ENCODE measurements around the gene SMIM14.

Gene SMIM14

GRCh38 chr4:39498727-39499020 lies 140.0 kb downstream of the SMIM14 start:
- Histone ChIP-seq H3K27ac (no peak overlapping the region), H3K4me1 (no peaks in the 10 kb centered on the region), H4K20me1 (no peaks in the 10 kb centered on the region)

GRCh38 chr4:39497909-39498726 lies 140.5 kb downstream of the SMIM14 start:
- no peak for TF ChIP-seq Cebpa-rat (IDR thresholded peaks at IDR 0.05)
- Histone ChIP-seq H3K27ac (no peak overlapping the region), H4K20me1 (no peaks in the 10 kb centered on the region), H3K36me3 (peaks cover 40 to 52% (median 49%) of the 10 kb centered on the region in 11 experiments), H3K9ac (no peak overlapping the region), H3K27me3 (no peaks in the 10 kb centered on the region), H3K4me1 (no peaks in the 10 kb centered on the region), H3K4me3 (no peak overlapping the region), H3K9me3 (replicated peaks in 1 of 11) (no peaks in the 10 kb centered on the region), H3K4me2 (no peak overlapping the region)

More at GRCh38 chr4:39498727-39499020, 140.0 kb downstream of the SMIM14 start:
- no peak for TF ChIP-seq Cebpa-rat (IDR thresholded peaks at IDR 0.05)
- no peak overlapping the region for H3K4me2 ChIP-seq
- H3K4me3 ChIP-seq = no peak overlapping the region
- peaks cover 46 to 58% (median 54%) of the 10 kb centered on the region in 11 experiments for H3K36me3 ChIP-seq
- no peaks in the 10 kb centered on the region for H3K27me3 ChIP-seq
- H3K9me3 ChIP-seq (replicated peaks in 1 of 11) = no peaks in the 10 kb centered on the region
- H3K9ac ChIP-seq = no peak overlapping the region
